NCI-H1436 (cell line): Measurements from ENCODE around the gene ZFHX3.
"Not testable (repeated sequence)": the region's sequence is repeated elsewhere in the genome, so short reads cannot be mapped to it uniquely, and the experiment has no call there.

Experiments used
- DNase-seq: peaks from one replicate; lab custom pipeline; 2025; lab: John Stamatoyannopoulos, UW

ZFHX3 gene

GRCh38 chr16:73021866-73022495 lies 25.9 kb downstream of the ZFHX3 start:
- DNase-seq: no peak

- DNase-seq: no peak
These were observed 27.5 kb downstream of the ZFHX3 start for GRCh38 chr16:73020409-73020884.

DNA sequence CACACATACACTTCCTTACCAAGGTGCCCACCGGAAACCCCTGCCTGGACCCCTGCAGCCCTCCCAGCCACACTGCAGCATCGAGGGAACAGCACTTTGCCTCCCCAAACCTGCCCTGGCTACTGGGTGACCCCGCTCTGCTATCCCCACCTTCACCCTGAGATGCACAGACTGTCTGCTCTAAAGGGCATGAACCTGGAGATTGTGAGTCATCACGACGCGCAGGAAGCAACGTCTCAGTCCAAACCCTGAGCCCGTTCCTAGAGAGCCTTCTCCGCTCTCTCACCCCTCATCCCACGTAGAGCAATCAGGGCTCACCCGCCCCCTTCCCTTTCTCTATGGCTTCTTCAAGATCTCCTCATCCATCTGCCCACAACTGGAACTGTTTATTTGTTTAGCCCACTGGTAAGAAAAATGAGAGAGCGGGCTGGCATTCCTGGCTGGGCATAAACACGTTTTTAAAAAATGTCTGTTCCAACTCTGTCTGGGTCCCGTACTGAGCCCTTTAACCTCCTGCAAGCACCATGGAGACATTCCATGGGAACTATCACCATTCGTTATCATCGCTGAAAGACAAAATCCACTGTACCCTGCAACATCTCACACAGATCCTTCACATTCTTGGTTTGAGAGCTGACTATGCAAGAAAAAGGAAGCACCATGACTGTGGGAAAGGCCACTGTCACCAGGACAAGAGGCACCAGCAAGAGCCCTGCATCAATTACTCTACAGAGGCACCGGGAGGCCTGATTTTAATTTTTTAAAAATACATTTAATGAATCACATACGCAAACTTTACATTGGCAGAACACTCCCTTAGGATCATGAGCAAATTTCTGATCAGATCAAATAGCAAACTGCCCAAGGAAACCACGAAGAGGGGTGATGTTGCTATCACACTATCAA lies 28.2 kb downstream of the ZFHX3 start:
- DNase-seq: no peak

DNA sequence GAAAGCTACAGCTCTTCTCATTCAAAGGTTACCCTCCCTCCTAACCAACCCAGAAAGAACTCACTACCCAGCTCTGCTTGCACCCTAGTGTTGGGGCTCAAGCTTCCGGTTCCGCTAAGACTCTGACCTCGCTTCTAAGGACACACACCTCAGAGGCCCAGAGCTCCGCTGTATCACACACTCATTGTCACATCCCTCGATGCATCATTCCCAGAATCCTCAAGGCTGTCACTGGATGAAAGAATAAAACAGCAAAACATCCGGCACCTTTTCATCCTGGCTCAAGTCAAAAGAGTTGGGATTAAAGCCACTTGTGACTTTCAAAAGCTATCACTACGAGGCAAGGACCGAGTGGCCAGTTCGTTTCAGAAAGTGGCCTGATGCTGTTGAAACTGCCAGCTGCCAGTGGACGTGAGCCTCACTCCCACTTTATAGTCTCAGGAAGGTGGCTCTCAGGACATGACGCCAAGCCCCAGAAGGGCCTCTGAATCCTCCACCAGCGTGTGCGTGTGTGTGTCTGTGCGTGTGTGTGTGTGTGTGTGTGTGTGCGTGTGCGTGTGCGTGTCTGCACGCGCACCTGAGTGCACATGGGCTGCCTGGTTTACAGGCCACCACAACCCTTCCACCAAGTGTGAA lies 29.0 kb downstream of the ZFHX3 start:
- DNase-seq: no peak

DNA sequence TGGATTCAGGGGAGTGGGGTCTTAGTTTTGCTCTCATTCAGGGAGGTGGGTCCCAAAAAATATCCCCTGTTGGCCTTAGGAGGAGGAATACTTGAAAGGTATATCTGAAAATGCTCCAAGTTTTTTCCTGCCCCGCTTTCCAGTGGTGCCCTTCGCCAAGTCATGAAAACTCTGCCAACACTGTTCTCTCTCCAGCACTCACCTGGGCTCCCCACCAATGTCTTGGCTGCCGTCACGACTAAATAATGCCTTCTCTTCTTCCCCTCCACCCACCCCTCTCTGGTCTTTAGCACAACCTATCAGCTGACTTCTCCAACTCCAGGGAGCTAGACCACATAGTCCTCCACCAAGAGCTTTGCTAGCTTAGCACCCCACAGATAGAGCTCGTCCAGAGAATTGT lies 30.6 kb downstream of the ZFHX3 start:
- no peak for DNase-seq

DNA sequence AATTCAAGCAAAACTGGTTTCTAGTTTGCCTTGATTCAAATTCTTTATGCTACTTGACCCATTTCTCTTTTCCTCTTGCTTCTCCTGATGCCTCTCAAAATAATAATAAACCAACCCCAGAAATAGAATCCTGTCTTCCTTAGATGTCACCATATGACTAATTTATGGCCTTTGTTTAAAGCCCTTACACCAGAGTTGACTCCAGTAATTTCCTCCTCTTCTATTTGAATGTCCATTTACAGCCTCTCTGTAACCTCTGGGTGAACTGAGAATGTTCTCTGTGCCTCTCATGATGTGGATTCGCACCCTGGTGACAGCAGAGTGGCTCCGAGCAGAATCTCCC lies 31.5 kb downstream of the ZFHX3 start:
- no peak for DNase-seq

DNA sequence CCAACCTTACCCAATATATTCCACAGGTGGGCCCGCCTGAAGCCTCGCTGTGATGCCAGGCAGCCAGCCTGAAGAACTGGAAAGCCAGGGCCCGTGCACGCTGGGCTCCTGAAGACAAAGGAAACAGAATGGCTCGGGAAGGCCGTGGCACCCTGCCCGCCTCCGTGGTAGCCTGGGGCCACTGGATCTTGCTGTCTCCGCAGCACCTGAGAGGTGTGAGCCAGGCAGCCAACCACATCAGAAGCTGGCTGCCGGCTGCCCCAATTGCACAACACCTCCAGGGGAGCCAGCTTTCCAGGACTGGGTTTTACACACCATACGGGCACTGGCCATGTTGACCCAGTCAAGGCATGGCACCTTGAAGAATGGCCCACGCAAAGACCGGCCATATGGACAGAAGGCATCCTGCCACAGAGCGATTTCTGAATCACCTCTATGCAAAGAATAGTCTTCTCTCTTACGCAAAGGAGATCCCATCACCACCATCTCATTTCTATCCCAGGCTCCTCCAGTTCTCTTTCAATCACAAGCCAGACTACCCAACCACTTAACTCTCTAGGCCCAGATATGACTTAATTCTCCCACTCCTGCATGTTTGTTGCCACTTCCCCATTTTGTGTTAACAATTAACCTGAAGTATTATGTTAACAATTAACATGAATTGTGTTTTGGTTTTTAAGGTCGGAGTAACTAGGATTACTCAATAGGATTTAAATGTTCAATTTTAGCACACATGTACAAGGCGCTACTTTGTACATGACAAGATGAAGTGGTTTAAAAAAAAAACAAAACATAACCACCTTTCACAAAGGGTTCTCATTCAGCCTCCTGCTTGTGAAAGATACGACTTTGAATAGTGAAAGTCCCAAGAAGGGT lies 32.1 kb downstream of the ZFHX3 start:
- DNase-seq: no peak

- DNase-seq: no peak
These were observed 33.2 kb downstream of the ZFHX3 start for GRCh38 chr16:73014768-73015167.

- no peak for DNase-seq
These were observed 34.0 kb downstream of the ZFHX3 start for GRCh38 chr16:73013974-73014373.

DNA sequence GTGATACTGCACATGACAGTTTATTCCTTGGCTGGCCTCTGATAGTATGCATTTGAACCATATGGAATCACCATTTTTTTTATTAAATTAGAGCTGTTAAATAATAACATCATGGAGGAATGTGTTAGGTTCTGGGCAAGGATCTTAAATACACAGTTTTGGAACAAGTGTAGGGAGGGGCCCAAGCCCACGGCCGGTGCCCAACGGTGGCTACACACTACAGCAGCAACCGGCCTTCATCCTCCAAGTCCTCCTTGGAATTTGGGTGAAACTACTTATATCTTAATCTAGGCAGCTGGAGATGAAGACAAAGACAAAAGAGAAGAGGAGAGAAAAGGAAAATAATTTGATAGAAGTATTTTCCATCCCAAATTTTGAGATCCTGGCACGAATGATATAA lies 35.6 kb downstream of the ZFHX3 start:
- no peak for DNase-seq

DNA sequence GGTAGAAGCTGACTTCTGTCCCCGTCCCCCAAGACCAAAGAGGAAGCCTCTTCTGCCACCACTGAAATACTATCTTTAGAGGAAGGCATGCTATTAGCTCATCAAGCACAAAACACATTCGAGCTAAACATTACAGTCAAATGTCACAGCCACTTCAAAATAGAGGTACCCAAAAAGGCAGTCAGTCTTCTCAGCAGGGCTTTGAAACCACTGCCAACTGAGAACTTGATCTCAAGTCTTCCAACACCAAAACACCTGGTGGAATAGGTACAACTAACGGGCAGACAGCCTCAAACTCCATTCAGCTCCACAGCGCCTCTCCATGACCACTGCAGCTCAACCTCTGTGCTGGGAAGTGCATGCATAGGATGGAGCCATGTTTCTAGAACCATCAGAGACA lies 36.0 kb downstream of the ZFHX3 start:
- DNase-seq: no peak

DNA sequence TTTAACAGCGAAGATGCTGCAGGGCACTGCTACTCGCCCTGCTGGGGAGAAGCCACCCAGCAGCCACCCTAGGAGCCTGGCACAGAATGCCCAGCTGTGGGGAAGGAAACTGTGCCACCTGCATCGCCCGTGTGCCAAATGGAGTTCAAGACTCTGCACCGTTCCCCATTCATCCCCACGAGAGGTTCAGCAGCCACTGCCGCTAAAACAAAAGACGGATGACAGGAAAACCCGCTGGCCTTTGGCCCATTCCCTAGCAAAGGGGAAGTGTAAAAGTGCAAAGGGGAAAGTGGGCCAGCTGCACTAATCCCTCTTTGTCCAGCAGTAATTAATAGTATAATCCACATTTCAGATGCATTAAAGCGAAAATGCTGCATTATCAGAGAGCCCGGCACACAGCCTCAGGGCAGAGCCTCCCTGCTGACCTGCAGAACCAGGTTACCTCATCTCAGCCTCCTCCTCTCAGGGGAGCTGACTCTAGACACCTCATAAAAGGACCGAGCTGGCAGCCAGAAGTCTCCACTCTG lies 37.7 kb downstream of the ZFHX3 start:
- no peak for DNase-seq

GRCh38 chr16:73009710-73010109 lies 38.2 kb downstream of the ZFHX3 start:
- DNase-seq: not testable (repeated sequence)

- no peak for DNase-seq
These were observed 41.9 kb downstream of the ZFHX3 start for GRCh38 chr16:73006026-73006425.

DNA sequence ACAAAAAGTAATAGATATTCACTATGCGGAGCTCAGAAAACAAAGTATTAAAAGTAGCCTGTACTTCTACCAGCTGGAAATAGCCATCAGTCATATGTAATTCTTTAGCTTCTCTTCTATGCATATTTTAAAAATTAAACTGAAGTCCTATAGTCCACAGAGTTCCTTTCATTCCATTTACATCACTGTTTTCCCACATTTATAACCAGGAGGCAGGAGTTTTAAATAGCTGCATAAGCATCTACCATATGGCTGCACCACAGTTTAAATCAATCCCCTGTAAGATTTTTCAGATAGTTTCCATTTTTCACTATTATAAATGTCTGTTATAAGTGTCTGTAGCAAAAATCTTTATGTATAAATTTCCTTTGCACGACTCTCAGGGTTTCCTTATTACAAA lies 45.1 kb downstream of the ZFHX3 start:
- no peak for DNase-seq

- no peak for DNase-seq
These were observed 46.9 kb downstream of the ZFHX3 start for GRCh38 chr16:73000907-73001521.

GRCh38 chr16:73000020-73000906 lies 47.7 kb downstream of the ZFHX3 start:
- DNase-seq: peak; percentile 34

DNA sequence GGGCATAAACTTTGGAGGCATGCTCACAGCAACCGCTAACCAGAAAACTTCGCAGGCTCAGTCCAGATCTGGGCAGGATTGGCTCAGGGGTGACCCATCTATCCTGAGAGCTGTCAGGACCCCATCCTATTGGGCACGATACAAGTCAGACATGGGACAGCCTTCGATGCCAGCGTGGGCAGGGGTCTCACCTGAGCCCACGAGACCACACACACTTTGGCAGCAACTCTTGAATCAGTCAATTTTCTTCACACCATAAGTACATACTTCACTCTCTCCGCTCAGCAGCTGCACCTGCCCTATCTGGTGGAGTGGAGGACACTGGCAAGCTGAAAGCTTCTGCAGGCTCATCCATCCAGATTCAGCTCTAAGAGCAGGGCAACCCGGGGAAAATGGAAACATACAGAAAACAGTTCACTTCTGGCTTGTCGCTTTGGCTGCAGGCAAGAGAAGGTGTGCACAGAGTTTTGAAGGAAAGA lies 48.3 kb downstream of the ZFHX3 start:
- DNase-seq: peak; percentile 37

- no peak for DNase-seq
These were observed 50.8 kb downstream of the ZFHX3 start for GRCh38 chr16:72997141-72997542.
